ENCODE results near the gene GLIPR1L1. TPM values are rescaled to one million over a fixed set of nuclear protein-coding genes. Genes with fewer than 3 reads are reported as not detected.

GLIPR1L1 gene
- total and polyA plus RNA-seq, 2 experiments from 2014 or later, result 4.4 TPM; not detected in 1

GRCh38 chr12:75302225-75302624, 32.2 kb upstream of the GLIPR1L1 start (continued):
- TF ChIP-seq, protein P1, sequence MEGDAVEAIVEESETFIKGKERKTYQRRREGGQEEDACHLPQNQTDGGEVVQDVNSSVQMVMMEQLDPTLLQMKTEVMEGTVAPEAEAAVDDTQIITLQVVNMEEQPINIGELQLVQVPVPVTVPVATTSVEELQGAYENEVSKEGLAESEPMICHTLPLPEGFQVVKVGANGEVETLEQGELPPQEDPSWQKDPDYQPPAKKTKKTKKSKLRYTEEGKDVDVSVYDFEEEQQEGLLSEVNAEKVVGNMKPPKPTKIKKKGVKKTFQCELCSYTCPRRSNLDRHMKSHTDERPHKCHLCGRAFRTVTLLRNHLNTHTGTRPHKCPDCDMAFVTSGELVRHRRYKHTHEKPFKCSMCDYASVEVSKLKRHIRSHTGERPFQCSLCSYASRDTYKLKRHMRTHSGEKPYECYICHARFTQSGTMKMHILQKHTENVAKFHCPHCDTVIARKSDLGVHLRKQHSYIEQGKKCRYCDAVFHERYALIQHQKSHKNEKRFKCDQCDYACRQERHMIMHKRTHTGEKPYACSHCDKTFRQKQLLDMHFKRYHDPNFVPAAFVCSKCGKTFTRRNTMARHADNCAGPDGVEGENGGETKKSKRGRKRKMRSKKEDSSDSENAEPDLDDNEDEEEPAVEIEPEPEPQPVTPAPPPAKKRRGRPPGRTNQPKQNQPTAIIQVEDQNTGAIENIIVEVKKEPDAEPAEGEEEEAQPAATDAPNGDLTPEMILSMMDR (conservative IDR thresholded peaks at IDR 0.05; ENCODE audit: low read depth in 2 of 2), result no peak
- TF ChIP-seq NANOG (IDR thresholded peaks at IDR 0.05; ENCODE audit: borderline replicate concordance) (no peak), JUNB (IDR thresholded peaks at IDR 0.05; ENCODE audit: unreplicated experiment) (no peak), EZH2 (IDR thresholded peaks at IDR 0.05; ENCODE audit: low read depth, unreplicated experiment) (no peak), STAT1 (IDR thresholded peaks at IDR 0.05; ENCODE audit: unreplicated experiment) (no peak), EZH2phosphoT487 (IDR thresholded peaks at IDR 0.05; ENCODE audit: unreplicated experiment) (no peak), CREB1 (CRISPR knock-in tag; IDR thresholded peaks at IDR 0.05; ENCODE audit: low read depth) (no peak), ETS1 (IDR thresholded peaks at IDR 0.05) (no peak), ZNF114 (CRISPR knock-in tag; IDR thresholded peaks at IDR 0.05) (no peak), REST (IDR thresholded peaks at IDR 0.05; ENCODE audit: unreplicated experiment) (no peak), ZNF331 (CRISPR knock-in tag; IDR thresholded peaks at IDR 0.05; ENCODE audit: low read depth) (no peak), POLR2AphosphoS5 (IDR thresholded peaks at IDR 0.05; ENCODE audit: low read depth) (no peak)

DNA sequence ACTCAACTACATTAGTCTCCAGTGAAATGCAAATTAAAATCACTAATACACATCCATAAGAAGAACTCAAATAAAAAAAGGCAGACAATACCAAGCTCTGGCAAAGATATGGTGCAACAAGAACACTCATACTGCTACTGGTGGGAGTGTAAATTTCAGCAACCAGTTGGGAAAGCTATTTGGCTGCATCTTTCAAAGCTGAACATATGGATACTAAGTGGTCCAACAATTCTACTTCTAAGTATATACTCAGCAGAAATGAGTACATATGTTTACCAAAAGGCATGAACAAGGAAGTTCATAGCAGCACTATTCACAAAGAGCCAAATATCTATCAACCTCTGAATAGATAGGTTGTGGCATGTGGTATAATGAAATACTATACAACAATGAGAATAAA, 31.7 kb upstream of the GLIPR1L1 start:
- no peaks in the 10 kb centered on the region for H3K27me3 ChIP-seq (ENCODE audit: insufficient read depth)
- no peak overlapping the region for H2AFZ ChIP-seq
- H4K20me1 ChIP-seq (replicated peaks; ENCODE audit: insufficient read depth), result no peaks in the 10 kb centered on the region
- no peaks in the 10 kb centered on the region for H3K36me3 Mint-ChIP-seq (ENCODE audit: low read depth)
- H3K9me3 Mint-ChIP-seq, result no peaks in the 10 kb centered on the region; the same call in 2 of the 3 replicates
- no peak overlapping the region for H3K4me3 ChIP-seq
- no peak overlapping the region for H3K27ac ChIP-seq (ENCODE audit: low read depth)
- no peaks in the 10 kb centered on the region for H3F3A ChIP-seq (replicated peaks; ENCODE audit: low read depth)
- H3K79me2 ChIP-seq (replicated peaks; ENCODE audit: insufficient read depth), result no peaks in the 10 kb centered on the region
- peaks cover under 1% of the 10 kb centered on the region; the same call in 1 of the 2 replicates for H3K9me2 ChIP-seq (ENCODE audit: insufficient read depth)
- DNase-seq (ENCODE audit: low spot score) (no peak), ATAC-seq (no peak)
- H3K4me2 ChIP-seq, result no peak overlapping the region
- H3K4me1 Mint-ChIP-seq, result no peaks in the 10 kb centered on the region
- H3K36me3 ChIP-seq (ENCODE audit: insufficient read depth), result no peaks in the 10 kb centered on the region
- no peak overlapping the region for H3K4me3 Mint-ChIP-seq
- H3K27me3 Mint-ChIP-seq (ENCODE audit: insufficient read depth, low read depth, poor library complexity), result peaks cover 1% of the 10 kb centered on the region
- H3K4me1 ChIP-seq (ENCODE audit: insufficient read depth), result no peaks in the 10 kb centered on the region; the same call in 1 of the 2 replicates
- H3K27ac Mint-ChIP-seq, result no peak overlapping the region
- TF ChIP-seq ETS1 (IDR thresholded peaks at IDR 0.05) (no peak), CREB1 (CRISPR knock-in tag; IDR thresholded peaks at IDR 0.05; ENCODE audit: low read depth) (no peak), NANOG (IDR thresholded peaks at IDR 0.05; ENCODE audit: borderline replicate concordance) (no peak), STAT1 (IDR thresholded peaks at IDR 0.05; ENCODE audit: unreplicated experiment) (no peak), ZNF114 (CRISPR knock-in tag; IDR thresholded peaks at IDR 0.05) (no peak)
